ENCODE data around the gene TMEM232. TPM values are rescaled to one million over a fixed set of nuclear protein-coding genes. Genes with fewer than 3 reads are reported as not detected.
A peak's percentile ranks its signal among the peaks of the same experiment; 100 is the strongest.

Gene TMEM232
- total RNA-seq, 1 donor from 2014 or later = 1.6 TPM

- Histone ChIP-seq H3K4me1 (ENCODE audit: control insufficient read depth in 3 of 3, insufficient read depth in 3 of 3, low read length in 3 of 3) (no peaks in the 10 kb centered on the region), H3K36me3 (ENCODE audit: control insufficient read depth in 3 of 3, insufficient read depth in 3 of 3, low read length in 3 of 3) (no peaks in the 10 kb centered on the region), H3K9ac (ENCODE audit: low read depth in 1 of 3, low read length in 3 of 3) (no peak overlapping the region), H3K9me3 (ENCODE audit: control insufficient read depth in 3 of 3, low read length in 3 of 3) (no peaks in the 10 kb centered on the region), H3K27ac (ENCODE audit: low read depth, low read length) (no peak overlapping the region), H3K27me3 (ENCODE audit: control insufficient read depth in 3 of 3, insufficient read depth in 3 of 3, low read length in 3 of 3) (no peaks in the 10 kb centered on the region), H3K4me3 (ENCODE audit: low read length in 3 of 3) (no peak overlapping the region)
Observed at GRCh38 chr5:110634475-110634874, 92.0 kb downstream of the TMEM232 start.

GRCh38 chr5:110631236-110631635, 95.2 kb downstream of the TMEM232 start:
- Histone ChIP-seq H3K4me3 (ENCODE audit: low read length in 3 of 3) (no peak overlapping the region), H3K4me1 (ENCODE audit: control insufficient read depth in 3 of 3, insufficient read depth in 3 of 3, low read length in 3 of 3) (no peaks in the 10 kb centered on the region), H3K9ac (ENCODE audit: low read depth in 1 of 3, low read length in 3 of 3) (no peak overlapping the region), H3K27me3 (ENCODE audit: control insufficient read depth in 3 of 3, insufficient read depth in 3 of 3, low read length in 3 of 3) (no peaks in the 10 kb centered on the region), H3K27ac (ENCODE audit: low read depth, low read length) (no peak overlapping the region), H3K36me3 (ENCODE audit: control insufficient read depth in 3 of 3, insufficient read depth in 3 of 3, low read length in 3 of 3) (no peaks in the 10 kb centered on the region), H3K9me3 (ENCODE audit: control insufficient read depth in 3 of 3, low read length in 3 of 3) (no peaks in the 10 kb centered on the region)

- Histone ChIP-seq H3K27me3 (ENCODE audit: control insufficient read depth in 3 of 3, insufficient read depth in 3 of 3, low read length in 3 of 3) (no peaks in the 10 kb centered on the region), H3K36me3 (ENCODE audit: control insufficient read depth in 3 of 3, insufficient read depth in 3 of 3, low read length in 3 of 3) (no peaks in the 10 kb centered on the region), H3K27ac (ENCODE audit: low read depth, low read length) (no peak overlapping the region), H3K9ac (ENCODE audit: low read depth in 1 of 3, low read length in 3 of 3) (no peak overlapping the region), H3K4me3 (ENCODE audit: low read length in 3 of 3) (no peak overlapping the region), H3K4me1 (ENCODE audit: control insufficient read depth in 3 of 3, insufficient read depth in 3 of 3, low read length in 3 of 3) (no peaks in the 10 kb centered on the region), H3K9me3 (ENCODE audit: control insufficient read depth in 3 of 3, low read length in 3 of 3) (no peaks in the 10 kb centered on the region)
Observed at GRCh38 chr5:110630350-110630749, 96.1 kb downstream of the TMEM232 start.

GRCh38 chr5:110625376-110625999, 101.0 kb downstream of the TMEM232 start:
- Histone ChIP-seq H3K9ac (ENCODE audit: low read depth in 1 of 3, low read length in 3 of 3) (no peak overlapping the region), H3K36me3 (ENCODE audit: control insufficient read depth in 3 of 3, insufficient read depth in 3 of 3, low read length in 3 of 3) (no peaks in the 10 kb centered on the region), H3K4me3 (ENCODE audit: low read length in 3 of 3) (no peak overlapping the region), H3K27ac (ENCODE audit: low read depth, low read length) (no peak overlapping the region), H3K9me3 (ENCODE audit: control insufficient read depth in 3 of 3, low read length in 3 of 3) (no peaks in the 10 kb centered on the region), H3K4me1 (ENCODE audit: control insufficient read depth in 3 of 3, insufficient read depth in 3 of 3, low read length in 3 of 3) (no peaks in the 10 kb centered on the region), H3K27me3 (ENCODE audit: control insufficient read depth in 3 of 3, insufficient read depth in 3 of 3, low read length in 3 of 3) (no peaks in the 10 kb centered on the region)

GRCh38 chr5:110623874-110624273, 102.6 kb downstream of the TMEM232 start:
- Histone ChIP-seq H3K27me3 (ENCODE audit: control insufficient read depth in 3 of 3, insufficient read depth in 3 of 3, low read length in 3 of 3) (no peaks in the 10 kb centered on the region), H3K4me1 (ENCODE audit: control insufficient read depth in 3 of 3, insufficient read depth in 3 of 3, low read length in 3 of 3) (no peaks in the 10 kb centered on the region), H3K9ac (ENCODE audit: low read depth in 1 of 3, low read length in 3 of 3) (no peak overlapping the region), H3K4me3 (ENCODE audit: low read length in 3 of 3) (no peak overlapping the region), H3K36me3 (ENCODE audit: control insufficient read depth in 3 of 3, insufficient read depth in 3 of 3, low read length in 3 of 3) (no peaks in the 10 kb centered on the region), H3K27ac (ENCODE audit: low read depth, low read length) (no peak overlapping the region), H3K9me3 (ENCODE audit: control insufficient read depth in 3 of 3, low read length in 3 of 3) (no peaks in the 10 kb centered on the region)

GRCh38 chr5:110618941-110619340, 107.5 kb downstream of the TMEM232 start:
- Histone ChIP-seq H3K9ac (ENCODE audit: low read depth in 1 of 3, low read length in 3 of 3) (no peak overlapping the region), H3K27me3 (ENCODE audit: control insufficient read depth in 3 of 3, insufficient read depth in 3 of 3, low read length in 3 of 3) (no peaks in the 10 kb centered on the region), H3K4me1 (ENCODE audit: control insufficient read depth in 3 of 3, insufficient read depth in 3 of 3, low read length in 3 of 3) (no peaks in the 10 kb centered on the region), H3K27ac (ENCODE audit: low read depth, low read length) (no peak overlapping the region), H3K9me3 (ENCODE audit: control insufficient read depth in 3 of 3, low read length in 3 of 3) (no peaks in the 10 kb centered on the region), H3K4me3 (ENCODE audit: low read length in 3 of 3) (no peak overlapping the region), H3K36me3 (ENCODE audit: control insufficient read depth in 3 of 3, insufficient read depth in 3 of 3, low read length in 3 of 3) (no peaks in the 10 kb centered on the region)

GRCh38 chr5:110616009-110616408, 110.5 kb downstream of the TMEM232 start:
- no peak overlapping the region for H3K27ac ChIP-seq (ENCODE audit: low read depth, low read length)
- no peaks in the 10 kb centered on the region for H3K4me1 ChIP-seq (ENCODE audit: control insufficient read depth in 3 of 3, insufficient read depth in 3 of 3, low read length in 3 of 3)
- no peaks in the 10 kb centered on the region for H3K27me3 ChIP-seq (ENCODE audit: control insufficient read depth in 3 of 3, insufficient read depth in 3 of 3, low read length in 3 of 3)
- H3K4me3 ChIP-seq (ENCODE audit: low read length in 3 of 3) = peak overlapping the region in 1 of 3 donors; percentile 18
- H3K9ac ChIP-seq (ENCODE audit: low read depth in 1 of 3, low read length in 3 of 3) = no peak overlapping the region
- H3K9me3 ChIP-seq (ENCODE audit: control insufficient read depth in 3 of 3, low read length in 3 of 3) = no peaks in the 10 kb centered on the region
- H3K36me3 ChIP-seq (ENCODE audit: control insufficient read depth in 3 of 3, insufficient read depth in 3 of 3, low read length in 3 of 3) = no peaks in the 10 kb centered on the region

- Histone ChIP-seq H3K9me3 (ENCODE audit: control insufficient read depth in 3 of 3, low read length in 3 of 3) (no peaks in the 10 kb centered on the region), H3K36me3 (ENCODE audit: control insufficient read depth in 3 of 3, insufficient read depth in 3 of 3, low read length in 3 of 3) (no peaks in the 10 kb centered on the region), H3K27me3 (ENCODE audit: control insufficient read depth in 3 of 3, insufficient read depth in 3 of 3, low read length in 3 of 3) (no peaks in the 10 kb centered on the region), H3K4me3 (ENCODE audit: low read length in 3 of 3) (no peak overlapping the region), H3K4me1 (ENCODE audit: control insufficient read depth in 3 of 3, insufficient read depth in 3 of 3, low read length in 3 of 3) (no peaks in the 10 kb centered on the region), H3K9ac (ENCODE audit: low read depth in 1 of 3, low read length in 3 of 3) (no peak overlapping the region), H3K27ac (ENCODE audit: low read depth, low read length) (no peak overlapping the region)
Observed at GRCh38 chr5:110612794-110613247, 113.7 kb downstream of the TMEM232 start.

- Histone ChIP-seq H3K36me3 (ENCODE audit: control insufficient read depth in 3 of 3, insufficient read depth in 3 of 3, low read length in 3 of 3) (no peaks in the 10 kb centered on the region), H3K4me1 (ENCODE audit: control insufficient read depth in 3 of 3, insufficient read depth in 3 of 3, low read length in 3 of 3) (no peaks in the 10 kb centered on the region), H3K4me3 (ENCODE audit: low read length in 3 of 3) (no peak overlapping the region), H3K9ac (ENCODE audit: low read depth in 1 of 3, low read length in 3 of 3) (no peak overlapping the region), H3K27me3 (ENCODE audit: control insufficient read depth in 3 of 3, insufficient read depth in 3 of 3, low read length in 3 of 3) (no peaks in the 10 kb centered on the region), H3K9me3 (ENCODE audit: control insufficient read depth in 3 of 3, low read length in 3 of 3) (no peaks in the 10 kb centered on the region), H3K27ac (ENCODE audit: low read depth, low read length) (no peak overlapping the region)
Observed at GRCh38 chr5:110611817-110612216, 114.7 kb downstream of the TMEM232 start.

GRCh38 chr5:110594866-110595265, 131.6 kb downstream of the TMEM232 start:
- Histone ChIP-seq H3K36me3 (ENCODE audit: control insufficient read depth in 3 of 3, insufficient read depth in 3 of 3, low read length in 3 of 3) (no peaks in the 10 kb centered on the region), H3K4me3 (ENCODE audit: low read length in 3 of 3) (no peak overlapping the region), H3K27ac (ENCODE audit: low read depth, low read length) (no peak overlapping the region), H3K4me1 (ENCODE audit: control insufficient read depth in 3 of 3, insufficient read depth in 3 of 3, low read length in 3 of 3) (no peaks in the 10 kb centered on the region), H3K27me3 (ENCODE audit: control insufficient read depth in 3 of 3, insufficient read depth in 3 of 3, low read length in 3 of 3) (no peaks in the 10 kb centered on the region), H3K9ac (ENCODE audit: low read depth in 1 of 3, low read length in 3 of 3) (no peak overlapping the region), H3K9me3 (ENCODE audit: control insufficient read depth in 3 of 3, low read length in 3 of 3) (no peaks in the 10 kb centered on the region)

All from skeletal muscle tissue (tissue), 4 donors.